BLaER1 (cell line): Measurements from ENCODE around the gene LRRN3.

Experiments
- H3K27ac ChIP-seq: shearing (Covaris generic); formaldehyde crosslinking; 2 replicates; pipeline ENCODE4 v1.8.1; 2022
- H3K27me3 ChIP-seq: shearing (Covaris generic); formaldehyde crosslinking; 2 replicates; pipeline ENCODE4 v1.8.1; 2022
- H3K36me3 ChIP-seq: shearing (Covaris generic); formaldehyde crosslinking; 2 replicates; pipeline ENCODE4 v1.8.1; 2022
- H3K4me1 ChIP-seq: shearing (Covaris generic); formaldehyde crosslinking; 2 replicates; pipeline ENCODE4 v1.8.1; 2022
- H3K4me2 ChIP-seq: shearing (Covaris generic); formaldehyde crosslinking; 2 replicates; pipeline ENCODE4 v1.8.1; 2022
- H3K4me3 ChIP-seq: shearing (Covaris generic); formaldehyde crosslinking; 2 replicates; pipeline ENCODE4 v1.8.1; 2022
- H3K9ac ChIP-seq: shearing (Covaris generic); formaldehyde crosslinking; 2 replicates; pipeline ENCODE4 v1.8.1; 2022
- H3K9me3 ChIP-seq: shearing (Covaris generic); formaldehyde crosslinking; 2 replicates; pipeline ENCODE4 v1.8.1; 2022
- H4K20me1 ChIP-seq: shearing (Covaris generic); formaldehyde crosslinking; 2 replicates; pipeline ENCODE4 v1.8.1; 2022
- Cebpa-rat ChIP-seq: shearing (Covaris generic); IDR thresholded peaks from 2 replicates; pipeline ENCODE4 v1.8.1; 2022

LRRN3 gene

GRCh38 chr7:111074748-111075146, 16.2 kb upstream of the LRRN3 start:
- TF ChIP-seq Cebpa-rat = no peak
- Histone ChIP-seq H3K9ac (no peak overlapping the region), H3K4me3 (no peak overlapping the region), H3K27ac (no peak overlapping the region), H3K4me1 (peaks cover 6% of the 10 kb centered on the region; the same call in 1 of the 2 replicates), H4K20me1 (no peaks in the 10 kb centered on the region), H3K4me2 (no peak overlapping the region), H3K27me3 (no peaks in the 10 kb centered on the region), H3K36me3 (no peaks in the 10 kb centered on the region), H3K9me3 (no peaks in the 10 kb centered on the region)

GRCh38 chr7:111075498-111075897, 15.4 kb upstream of the LRRN3 start:
- peaks cover 6% of the 10 kb centered on the region; the same call in 1 of the 2 replicates for H3K4me1 ChIP-seq
- no peak for TF ChIP-seq Cebpa-rat

DNA sequence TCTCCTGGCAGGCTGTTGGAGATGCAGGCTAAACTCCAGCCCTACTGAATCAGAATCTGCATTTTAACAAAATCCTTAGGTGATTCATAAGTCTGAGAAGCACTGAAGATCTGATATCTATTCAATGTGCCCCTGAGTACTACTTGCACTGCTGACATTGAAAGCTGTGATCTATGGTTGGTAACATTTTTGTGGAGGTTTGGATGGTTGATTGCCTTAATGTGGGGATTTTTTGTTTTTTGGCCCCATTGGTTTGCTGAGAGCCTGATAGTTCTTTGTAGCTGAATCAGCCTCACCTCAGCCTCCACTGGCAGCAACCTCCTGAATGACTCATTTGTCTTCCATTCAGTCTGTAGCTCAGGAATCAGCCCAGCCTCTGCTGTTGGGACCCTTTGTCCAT, 14.7 kb upstream of the LRRN3 start:
- no peak for TF ChIP-seq Cebpa-rat
- Histone ChIP-seq H3K4me2 (no peak overlapping the region), H3K4me1 (peaks cover 6% of the 10 kb centered on the region; the same call in 1 of the 2 replicates), H3K27me3 (no peaks in the 10 kb centered on the region), H3K27ac (no peak overlapping the region), H3K9me3 (no peaks in the 10 kb centered on the region), H3K4me3 (no peak overlapping the region), H3K36me3 (no peaks in the 10 kb centered on the region), H3K9ac (no peak overlapping the region), H4K20me1 (no peaks in the 10 kb centered on the region)

More at GRCh38 chr7:111075498-111075897, 15.4 kb upstream of the LRRN3 start:
- no peak overlapping the region for H3K9ac ChIP-seq
- H3K9me3 ChIP-seq = no peaks in the 10 kb centered on the region
- H3K36me3 ChIP-seq = no peaks in the 10 kb centered on the region
- H3K4me3 ChIP-seq = no peak overlapping the region
- no peak overlapping the region for H3K4me2 ChIP-seq
- H3K27me3 ChIP-seq = no peaks in the 10 kb centered on the region
- H3K27ac ChIP-seq = no peak overlapping the region
- H4K20me1 ChIP-seq = no peaks in the 10 kb centered on the region

DNA sequence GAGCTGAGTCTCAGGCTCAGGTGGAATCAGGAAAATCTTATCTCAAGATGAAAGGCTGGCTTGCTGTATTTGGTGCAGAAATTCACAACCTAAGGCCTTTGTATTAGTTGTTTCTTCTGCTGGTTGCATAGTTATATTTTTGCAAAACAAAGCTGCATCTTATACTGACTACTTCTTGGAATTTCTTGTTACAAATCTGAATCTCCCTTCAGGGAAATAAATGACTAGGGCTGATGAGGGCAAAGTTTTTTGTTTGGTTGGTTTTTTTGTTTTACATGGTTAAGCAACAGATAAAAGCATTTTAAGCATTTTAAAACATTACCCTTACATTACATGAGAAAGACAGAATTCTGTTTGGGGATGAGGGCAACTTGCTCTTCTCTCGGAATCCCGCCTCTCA, 13.9 kb upstream of the LRRN3 start:
- Histone ChIP-seq H3K4me2 (no peak overlapping the region), H3K9ac (no peak overlapping the region), H3K4me1 (peaks cover 9% of the 10 kb centered on the region; the same call in 1 of the 2 replicates), H3K27me3 (no peaks in the 10 kb centered on the region), H4K20me1 (no peaks in the 10 kb centered on the region), H3K36me3 (no peaks in the 10 kb centered on the region), H3K9me3 (no peaks in the 10 kb centered on the region), H3K4me3 (no peak overlapping the region), H3K27ac (no peak overlapping the region)
- no peak for TF ChIP-seq Cebpa-rat

DNA sequence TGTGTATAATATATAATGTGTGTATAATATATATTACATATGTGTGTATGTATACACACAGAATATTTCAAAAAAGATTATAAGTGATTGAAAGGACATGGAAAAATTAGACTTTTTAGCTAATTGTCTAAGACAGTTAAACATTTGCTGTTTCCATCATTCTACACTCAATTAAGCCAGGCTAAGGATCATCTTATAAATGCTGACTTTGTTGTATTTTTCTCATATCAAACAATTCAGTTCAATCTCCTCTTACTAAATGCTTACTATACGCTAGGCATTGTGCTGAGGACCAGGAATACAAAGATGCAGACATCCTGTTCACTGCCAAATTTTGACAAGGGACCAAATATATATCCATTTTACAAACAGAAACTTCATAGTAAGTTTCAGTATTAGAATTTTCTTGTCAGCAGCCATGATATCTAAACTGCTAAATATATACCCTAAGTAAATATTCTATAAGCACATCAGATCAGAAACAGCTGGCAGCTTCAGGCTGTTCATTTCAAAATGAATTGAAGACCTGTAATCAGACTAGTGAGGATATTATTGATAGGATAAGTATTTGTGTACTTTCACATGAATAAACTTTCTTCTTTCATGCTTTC, 10.3 kb upstream of the LRRN3 start:
- Histone ChIP-seq H3K36me3 (no peaks in the 10 kb centered on the region), H3K4me3 (no peak overlapping the region), H3K4me1 (peaks cover 33% of the 10 kb centered on the region), H3K27ac (no peak overlapping the region), H3K27me3 (no peaks in the 10 kb centered on the region), H3K4me2 (no peak overlapping the region), H3K9ac (no peak overlapping the region), H4K20me1 (no peaks in the 10 kb centered on the region), H3K9me3 (no peaks in the 10 kb centered on the region)
- TF ChIP-seq Cebpa-rat = no peak

- TF ChIP-seq Cebpa-rat = no peak
- Histone ChIP-seq H3K9ac (no peak overlapping the region), H3K36me3 (no peaks in the 10 kb centered on the region), H3K4me3 (no peak overlapping the region), H3K4me1 (peaks cover 33% of the 10 kb centered on the region), H4K20me1 (no peaks in the 10 kb centered on the region), H3K27ac (no peak overlapping the region), H3K27me3 (no peaks in the 10 kb centered on the region), H3K4me2 (no peak overlapping the region), H3K9me3 (no peaks in the 10 kb centered on the region)
Measured at GRCh38 chr7:111081546-111082267, 9.2 kb upstream of the LRRN3 start.

DNA sequence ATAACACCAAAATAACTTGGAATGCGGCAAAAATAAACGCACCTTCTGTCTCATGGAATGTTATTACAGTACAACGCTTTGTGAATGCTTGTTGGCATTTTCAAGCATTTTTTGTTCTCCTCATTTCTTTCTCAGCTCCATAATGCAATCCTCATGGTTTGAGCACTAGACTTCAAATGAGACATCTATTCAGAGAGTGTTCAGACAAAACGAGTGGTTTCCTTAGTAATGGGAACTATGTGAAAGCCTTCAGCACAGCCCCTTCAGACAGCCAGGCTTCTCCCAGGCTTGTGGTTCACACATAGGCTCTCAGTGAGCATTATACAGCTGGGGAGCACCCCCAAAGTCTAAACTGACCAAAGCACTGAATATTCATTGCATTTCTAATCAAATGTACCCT, 8.6 kb upstream of the LRRN3 start:
- no peaks in the 10 kb centered on the region for H3K9me3 ChIP-seq
- H3K4me3 ChIP-seq = no peak overlapping the region
- no peak for TF ChIP-seq Cebpa-rat
- peaks cover 33% of the 10 kb centered on the region for H3K4me1 ChIP-seq
- no peaks in the 10 kb centered on the region for H4K20me1 ChIP-seq
- H3K27me3 ChIP-seq = no peaks in the 10 kb centered on the region
- H3K9ac ChIP-seq = no peak overlapping the region
- peak overlapping the region; percentile 60; the same call in 1 of the 2 replicates for H3K4me2 ChIP-seq
- H3K27ac ChIP-seq = no peak overlapping the region
- no peaks in the 10 kb centered on the region for H3K36me3 ChIP-seq

DNA sequence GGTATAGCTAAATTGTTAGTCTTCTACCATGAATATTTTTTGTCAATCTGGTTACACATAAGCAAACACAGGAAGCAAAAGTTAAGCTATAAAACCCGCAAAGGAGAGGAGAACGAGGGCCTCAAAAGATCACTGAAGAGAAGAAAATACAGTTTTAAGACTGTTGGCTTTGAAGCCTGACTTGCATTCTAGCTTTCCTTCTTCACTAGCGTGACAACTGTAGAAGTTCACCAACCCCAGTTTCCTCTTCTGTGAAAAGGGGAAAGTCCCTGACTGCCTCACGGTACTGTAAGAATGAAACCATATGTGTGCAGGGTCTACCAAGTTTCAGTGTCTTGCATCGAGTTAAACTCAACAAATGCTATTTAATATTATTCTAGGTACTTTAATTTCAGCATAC, 7.5 kb upstream of the LRRN3 start:
- no peak for TF ChIP-seq Cebpa-rat
- Histone ChIP-seq H3K9ac (no peak overlapping the region), H3K4me2 (peak overlapping the region; percentile 60), H3K27ac (0 out of 2 replicates have a peak overlapping the region, but pooled peaks have one; percentile 4), H3K9me3 (no peaks in the 10 kb centered on the region), H3K4me3 (no peak overlapping the region), H3K27me3 (no peaks in the 10 kb centered on the region), H3K4me1 (peaks cover 33% of the 10 kb centered on the region), H3K36me3 (no peaks in the 10 kb centered on the region), H4K20me1 (no peaks in the 10 kb centered on the region)

DNA sequence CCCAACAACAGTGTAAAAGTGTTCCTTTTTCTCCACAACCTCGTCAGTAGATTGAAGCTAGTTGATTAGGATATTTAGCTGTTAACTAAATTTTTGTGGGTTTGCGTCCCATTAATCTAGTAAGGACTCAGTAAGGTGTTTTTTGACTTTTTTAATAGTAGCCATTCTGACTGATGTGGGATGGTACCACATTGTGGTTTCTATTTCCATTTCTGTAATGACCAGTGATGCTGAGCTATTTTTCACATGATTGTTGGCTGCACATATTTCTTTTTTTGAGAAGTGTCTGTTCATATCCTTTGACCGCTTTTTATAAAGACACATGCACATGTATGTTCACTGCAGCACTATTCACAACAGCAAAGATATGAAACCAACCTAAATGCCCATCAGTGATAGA, 5.6 kb upstream of the LRRN3 start:
- H3K4me1 ChIP-seq = peaks cover 33% of the 10 kb centered on the region
- H3K4me2 ChIP-seq = no peak overlapping the region
- H3K9me3 ChIP-seq = no peaks in the 10 kb centered on the region
- no peak overlapping the region for H3K4me3 ChIP-seq
- no peaks in the 10 kb centered on the region for H3K27me3 ChIP-seq
- no peak for TF ChIP-seq Cebpa-rat
- H3K36me3 ChIP-seq = no peaks in the 10 kb centered on the region
- H3K9ac ChIP-seq = no peak overlapping the region
- no peak overlapping the region for H3K27ac ChIP-seq
- no peaks in the 10 kb centered on the region for H4K20me1 ChIP-seq

GRCh38 chr7:111086532-111086931, 4.4 kb upstream of the LRRN3 start:
- Histone ChIP-seq H3K36me3 (no peaks in the 10 kb centered on the region), H3K27me3 (no peaks in the 10 kb centered on the region), H3K9me3 (no peaks in the 10 kb centered on the region), H3K27ac (no peak overlapping the region), H3K9ac (no peak overlapping the region), H4K20me1 (no peaks in the 10 kb centered on the region), H3K4me1 (peaks cover 33% of the 10 kb centered on the region), H3K4me3 (no peak overlapping the region), H3K4me2 (no peak overlapping the region)
- no peak for TF ChIP-seq Cebpa-rat
